T1000 (cell line): ENCODE results near the gene CAMK1D.
A peak's percentile ranks its signal among the peaks of the same experiment; 100 is the strongest.

Experiments used
- DNase-seq: peaks from one replicate; lab custom pipeline; 2025; ENCODE audit warnings: mixed read lengths; lab: John Stamatoyannopoulos, UW

Gene CAMK1D

GRCh38 chr10:12597176-12597575 is 247.8 kb downstream of the CAMK1D start:
- DNase-seq: no peak

GRCh38 chr10:12597788-12598765 is 248.7 kb downstream of the CAMK1D start:
- DNase-seq: no peak

GRCh38 chr10:12600652-12601051 is 251.3 kb downstream of the CAMK1D start:
- DNase-seq: no peak

- DNase-seq: no peak
Observed at GRCh38 chr10:12602521-12602920, 253.2 kb downstream of the CAMK1D start.

GRCh38 chr10:12603766-12604470 is 254.6 kb downstream of the CAMK1D start:
- DNase-seq: no peak

GRCh38 chr10:12605580-12606405 is 256.4 kb downstream of the CAMK1D start:
- peak; percentile 98 for DNase-seq

- DNase-seq: no peak
Observed at GRCh38 chr10:12606461-12606860, 257.1 kb downstream of the CAMK1D start.

GRCh38 chr10:12608761-12609160 is 259.4 kb downstream of the CAMK1D start:
- DNase-seq: no peak

GRCh38 chr10:12609435-12609834 is 260.1 kb downstream of the CAMK1D start:
- no peak for DNase-seq

- DNase-seq: no peak
Observed at GRCh38 chr10:12613136-12613535, 263.8 kb downstream of the CAMK1D start.

- DNase-seq: no peak
Observed at GRCh38 chr10:12614177-12614995, 265.0 kb downstream of the CAMK1D start.

GRCh38 chr10:12615296-12616220 is 266.2 kb downstream of the CAMK1D start:
- no peak for DNase-seq

- DNase-seq: no peak
Observed at GRCh38 chr10:12617191-12618175, 268.1 kb downstream of the CAMK1D start.

GRCh38 chr10:12622016-12622415 is 272.7 kb downstream of the CAMK1D start:
- DNase-seq: no peak

GRCh38 chr10:12622691-12623090 is 273.3 kb downstream of the CAMK1D start:
- DNase-seq: no peak

- DNase-seq: no peak
Observed at GRCh38 chr10:12625393-12626023, 276.2 kb downstream of the CAMK1D start.

- DNase-seq: no peak
Observed at GRCh38 chr10:12628153-12628552, 278.8 kb downstream of the CAMK1D start.
